GM12878 (cell line): ENCODE measurements around the gene PRR7. TPM values are rescaled to one million over a fixed set of nuclear protein-coding genes. Genes with fewer than 3 reads are reported as not detected.

Source experiments
- DPF2 ChIP-seq: fragments of 450-650 bp; IDR thresholded peaks from 2 replicates; pipeline ENCODE4 v1.6.1; 2017; ENCODE audit warnings: mild to moderate bottlenecking
- EGR1 ChIP-seq, 2 experiments: IDR thresholded peaks; 1 replicate in 1 of 2; 2 replicates in 1 of 2; pipeline ENCODE4 v1.6.1; 2011 to 2012; ENCODE audit warnings: low read depth in 2 of 2, low read length in 2 of 2, borderline replicate concordance in 1 of 2, mild to moderate bottlenecking in 1 of 2, moderate library complexity in 1 of 2
- GATAD2B ChIP-seq: fragments of 450-650 bp; conservative IDR thresholded peaks from 2 replicates; pipeline ENCODE4 v1.6.1; 2017; ENCODE audit warnings: low read depth, mild to moderate bottlenecking, moderate library complexity
- HCFC1 ChIP-seq: fragments of 150-350 bp; IDR thresholded peaks from 2 replicates; pipeline ENCODE4 v1.6.1; 2014; ENCODE audit warnings: low read length
- IRF3 ChIP-seq: fragments of 450-650 bp; IDR thresholded peaks from 2 replicates; pipeline ENCODE4 v1.6.1; 2014; ENCODE audit warnings: mild to moderate bottlenecking
- KAT2A ChIP-seq: conservative IDR thresholded peaks from 2 replicates; pipeline ENCODE4 v1.6.1; 2011; ENCODE audit warnings: low read depth, low read length; ENCODE audit not compliant: control insufficient read depth
- MTA3 ChIP-seq: IDR thresholded peaks from 2 replicates; pipeline ENCODE4 v1.6.1; 2012; ENCODE audit warnings: low read length, inconsistent platforms, borderline replicate concordance
- MYC ChIP-seq: IDR thresholded peaks from 2 replicates; pipeline ENCODE4 v1.6.1; 2011; ENCODE audit warnings: mild to moderate bottlenecking, low read length, moderate library complexity, inconsistent platforms; ENCODE audit not compliant: insufficient read depth, insufficient replicate concordance, insufficient read length, severe bottlenecking
- NRF1 ChIP-seq: conservative IDR thresholded peaks from 2 replicates; pipeline ENCODE4 v1.6.1; 2011; ENCODE audit warnings: mild to moderate bottlenecking, low read depth, low read length, improper control_type of control experiment
- PKNOX1 ChIP-seq: fragments of 450-650 bp; IDR thresholded peaks from 2 replicates; pipeline ENCODE4 v1.6.1; 2016; ENCODE audit warnings: mild to moderate bottlenecking
- RB1 ChIP-seq: fragments of 450-650 bp; formaldehyde crosslinking; IDR thresholded peaks from 2 replicates; pipeline ENCODE4 v1.6.1; 2017; ENCODE audit warnings: mild to moderate bottlenecking, borderline replicate concordance
- RCOR1 ChIP-seq: conservative IDR thresholded peaks from 2 replicates; pipeline ENCODE4 v1.6.1; 2012; ENCODE audit warnings: low read depth, low read length, improper control_type of control experiment
- STAT1 ChIP-seq: fragments of 450-650 bp; conservative IDR thresholded peaks from 2 replicates; pipeline ENCODE4 v1.6.1; 2014; ENCODE audit warnings: antibody characterized with exemption, mild to moderate bottlenecking
- USF2 ChIP-seq: IDR thresholded peaks from 2 replicates; pipeline ENCODE4 v1.6.1; 2011; ENCODE audit warnings: low read depth, low read length, improper control_type of control experiment, borderline replicate concordance
- WRNIP1 ChIP-seq: IDR thresholded peaks from 2 replicates; pipeline ENCODE4 v1.6.1; 2011; ENCODE audit warnings: low read depth, low read length, improper control_type of control experiment, borderline replicate concordance
- ZBTB33 ChIP-seq: fragments of 450-650 bp; IDR thresholded peaks from 2 replicates; pipeline ENCODE4 v1.6.1; 2017; ENCODE audit warnings: mild to moderate bottlenecking
- ZNF384 ChIP-seq: IDR thresholded peaks from 2 replicates; pipeline ENCODE4 v1.6.1; 2012; ENCODE audit warnings: low read depth, mild to moderate bottlenecking, low read length, improper control_type of control experiment, borderline replicate concordance
- ZNF622 ChIP-seq: fragments of 450-650 bp; IDR thresholded peaks from 2 replicates; pipeline ENCODE4 v1.6.1; 2017; ENCODE audit warnings: mild to moderate bottlenecking, inconsistent platforms
- ZNF687 ChIP-seq: fragments of 450-650 bp; IDR thresholded peaks from 2 replicates; pipeline ENCODE4 v1.6.1; 2017; ENCODE audit warnings: mild to moderate bottlenecking, moderate library complexity
- ZSCAN29 ChIP-seq: fragments of 450-650 bp; IDR thresholded peaks from 2 replicates; pipeline ENCODE4 v1.6.1; 2017; ENCODE audit warnings: mild to moderate bottlenecking, moderate library complexity
- polyA plus RNA-seq, 11 experiments: library from polyadenylated mRNA; depleted of rRNA in 4 of 11; unstranded in 6 of 11; stranded (reverse) in 5 of 11; fragments of >200 nt; fragmentation: Nextera tagmentation in 4 of 11; fragmentation: Illumina TruSeq in 1 of 11; extraction: Ambion mirVana in 4 of 11; extraction: Trizol in 1 of 11; gene quantifications; 1 replicate in 1 of 11; 2 replicates in 10 of 11; pipeline versions ENCODE4 v1.2.1 to v1.2.3, GENCODE V29; 2011 to 2016; ENCODE audit warnings: inconsistent platforms in 2 of 11, missing spikeins in 2 of 11, low read depth in 1 of 11
- total RNA-seq, 4 experiments: library from RNA; depleted of rRNA in 3 of 4; stranded (reverse); fragments of >200 nt in 3 of 4; fragmentation: Illumina TruSeq in 1 of 4; extraction: Trizol in 1 of 4; gene quantifications; 2 replicates each; pipeline versions ENCODE4 v1.2.1 to v1.2.3, GENCODE V29; 2013 to 2021

The PRR7 gene
- total and polyA plus RNA-seq, 10 of the 15 experiments (the other 5 are each of a cell fraction or from before 2014, with no cell fraction given): 0.09 to 18.8 (median 4.6) TPM; not detected in 2

- TF ChIP-seq RCOR1: no peak
- TF ChIP-seq MTA3: no peak
- TF ChIP-seq MYC: no peak
- peak; percentile 32 for TF ChIP-seq ZNF687
- TF ChIP-seq IRF3: no peak
- no peak for TF ChIP-seq HCFC1
- TF ChIP-seq GATAD2B: no peak; the same call in none of the 2 replicates
- TF ChIP-seq ZSCAN29: no peak
- TF ChIP-seq PKNOX1: peak; percentile 22; the same call in 1 of the 2 replicates
- no peak for TF ChIP-seq EGR1 (IDR thresholded peaks at IDR 0.05; ENCODE audit: borderline replicate concordance in 1 of 2, low read depth in 2 of 2, low read length in 2 of 2)
- TF ChIP-seq RB1: no peak
- TF ChIP-seq USF2: no peak
- no peak for TF ChIP-seq STAT1
- no peak for TF ChIP-seq NRF1
- TF ChIP-seq ZNF384: no peak
- TF ChIP-seq ZBTB33: no peak
- peak; percentile 96 for TF ChIP-seq DPF2
- TF ChIP-seq ZNF622: no peak
- no peak for TF ChIP-seq WRNIP1
- no peak for TF ChIP-seq KAT2A
Observed at GRCh38 chr5:177501874-177502678, 55.5 kb downstream of the PRR7 start (continued).
